ENCODE results near the gene IMPDH1. TPM values are rescaled to one million over a fixed set of nuclear protein-coding genes. Genes with fewer than 3 reads are reported as not detected.

IMPDH1 gene
- total RNA-seq, 3 donors from 2014 or later (not counting 1 experiment from before 2014, with no cell fraction given), result 77.8 to 94.1 (median 89.6) TPM

GRCh38 chr7:128352636-128353035 is 57.1 kb downstream of the IMPDH1 start:
- no peaks in the 10 kb centered on the region for H3K9me3 Mint-ChIP-seq
- H3K4me1 ChIP-seq (ENCODE audit: control insufficient read depth, insufficient read depth, low read length), result peaks cover 4% of the 10 kb centered on the region
- peak overlapping the region; percentile 73 for H3K4me3 Mint-ChIP-seq
- peaks cover 22 to 34% of the 10 kb centered on the region in 2 donors for H3K27me3 Mint-ChIP-seq (ENCODE audit: low read depth in 2 of 2)
- WGBS (ENCODE audit: insufficient coverage), result 88% methylated on average over 7 of the region's 8 CpGs
- DNase-seq, result no peak
- H3K9me3 ChIP-seq (ENCODE audit: control insufficient read depth, insufficient read depth, low read length), result no peaks in the 10 kb centered on the region
- H3K4me3 ChIP-seq (ENCODE audit: low read length), result no peak overlapping the region
- no peak for TF ChIP-seq CTCF (IDR thresholded peaks at IDR 0.05)
- H3K27me3 ChIP-seq (ENCODE audit: control insufficient read depth, insufficient read depth, low read length), result peaks cover 14% of the 10 kb centered on the region
- intact Hi-C loops (cut with micrococcal nuclease), result no loop called here
- H3K27ac Mint-ChIP-seq, result no peak overlapping the region
- peaks cover 0 to 7% of the 10 kb centered on the region in 2 donors for H3K4me1 Mint-ChIP-seq
- H3K27ac ChIP-seq (ENCODE audit: low read length), result no peak overlapping the region
- ATAC-seq, result no peak
- H3K36me3 Mint-ChIP-seq, result no peaks in the 10 kb centered on the region
- no peaks in the 10 kb centered on the region for H3K36me3 ChIP-seq (ENCODE audit: control insufficient read depth, insufficient read depth, low read length)

DNA sequence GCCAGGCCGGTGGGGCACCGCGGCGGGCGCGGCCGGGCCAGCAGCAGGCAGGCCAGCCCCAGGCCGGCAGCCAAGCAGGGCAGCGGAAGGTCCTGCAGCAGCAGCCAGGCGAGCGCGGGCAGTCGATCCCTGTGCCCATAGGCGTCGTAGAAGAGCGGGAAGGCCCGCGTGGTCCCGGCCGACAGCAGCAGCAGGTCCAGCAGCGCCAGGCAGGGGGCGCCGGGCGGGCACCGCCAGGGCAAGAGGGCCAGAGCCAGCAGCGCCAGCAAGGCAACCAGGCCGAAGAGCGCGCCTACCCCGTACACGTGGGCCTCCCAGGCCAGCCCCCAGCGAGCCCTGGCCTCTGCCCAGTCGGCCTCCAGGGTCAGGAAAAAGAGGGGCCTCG is 57.6 kb downstream of the IMPDH1 start:
- Histone ChIP-seq H3K27ac (ENCODE audit: low read length) (no peak overlapping the region), H3K27me3 (ENCODE audit: control insufficient read depth, insufficient read depth, low read length) (peaks cover 14% of the 10 kb centered on the region), H3K4me1 (ENCODE audit: control insufficient read depth, insufficient read depth, low read length) (peaks cover 4% of the 10 kb centered on the region), H3K36me3 (ENCODE audit: control insufficient read depth, insufficient read depth, low read length) (no peaks in the 10 kb centered on the region), H3K4me3 (ENCODE audit: low read length) (no peak overlapping the region), H3K9me3 (ENCODE audit: control insufficient read depth, insufficient read depth, low read length) (no peaks in the 10 kb centered on the region)
- DNase-seq (peak; percentile 30 to 53), ATAC-seq (peak; percentile 33 to 77 (median 70))
- no peaks in the 10 kb centered on the region for H3K36me3 Mint-ChIP-seq
- H3K27ac Mint-ChIP-seq, result no peak overlapping the region
- H3K9me3 Mint-ChIP-seq, result no peaks in the 10 kb centered on the region
- no peak overlapping the region for H3K4me3 Mint-ChIP-seq
- intact Hi-C loops (cut with micrococcal nuclease), result no loop called here
- peak; percentile 18 for TF ChIP-seq CTCF (IDR thresholded peaks at IDR 0.05)
- WGBS (ENCODE audit: insufficient coverage), result 14% methylated on average over 34 of the region's 34 CpGs
- H3K4me1 Mint-ChIP-seq, result peaks cover 0 to 7% of the 10 kb centered on the region in 2 donors
- H3K27me3 Mint-ChIP-seq (ENCODE audit: low read depth in 2 of 2), result peaks cover 25 to 37% of the 10 kb centered on the region in 2 donors

DNA sequence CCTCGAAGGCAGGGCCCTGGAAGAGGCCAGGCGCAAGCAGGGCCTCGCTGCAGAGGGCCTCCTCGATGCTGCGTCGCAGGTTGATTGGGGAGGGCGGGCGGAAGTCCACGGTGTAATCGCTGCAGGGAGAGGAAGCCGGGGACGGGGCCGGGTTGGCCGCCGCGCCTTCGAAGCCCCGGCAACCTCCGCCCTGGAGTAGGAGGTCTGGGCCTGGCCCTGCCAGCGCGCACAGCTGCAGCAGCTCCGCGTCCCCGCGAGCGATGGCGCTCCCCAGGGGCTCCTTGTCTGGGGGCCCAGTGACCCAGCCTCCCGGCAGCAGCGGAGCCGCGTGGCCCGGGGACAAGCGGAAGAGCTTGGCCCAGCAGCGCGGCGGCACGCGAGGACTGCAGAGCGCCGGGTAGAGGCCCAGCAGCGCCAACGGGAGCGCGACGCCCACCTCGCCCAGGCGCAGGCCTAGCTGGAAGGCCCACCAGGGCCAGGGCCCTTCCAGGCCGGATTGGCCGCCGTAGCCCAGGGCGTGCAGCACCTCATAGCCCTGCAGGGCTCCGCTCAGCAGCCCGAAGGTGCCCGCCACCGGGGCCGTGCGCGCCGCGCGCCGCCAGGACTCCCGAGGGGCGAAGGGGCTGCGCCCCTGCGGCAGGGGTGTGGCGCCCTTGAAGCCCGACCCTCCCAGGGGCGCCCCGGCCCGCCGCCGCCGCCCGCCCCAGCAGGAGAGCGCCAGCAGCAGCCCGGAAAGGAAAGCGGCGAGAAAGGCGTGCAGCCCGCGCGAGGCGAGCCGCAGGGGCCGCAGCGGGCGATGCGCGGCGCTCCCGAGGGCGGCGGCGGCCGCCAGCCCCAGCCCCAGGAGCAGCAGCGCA is 58.3 kb downstream of the IMPDH1 start:
- Mint-ChIP-seq H3K9me3 (no peaks in the 10 kb centered on the region), H3K27ac (no peak overlapping the region), H3K27me3 (ENCODE audit: low read depth in 2 of 2) (peaks cover 25 to 37% of the 10 kb centered on the region in 2 donors), H3K4me3 (no peak overlapping the region), H3K4me1 (peaks cover 0 to 7% of the 10 kb centered on the region in 2 donors), H3K36me3 (no peaks in the 10 kb centered on the region)
- Histone ChIP-seq H3K36me3 (ENCODE audit: control insufficient read depth, insufficient read depth, low read length) (no peaks in the 10 kb centered on the region), H3K27me3 (ENCODE audit: control insufficient read depth, insufficient read depth, low read length) (peaks cover 14% of the 10 kb centered on the region), H3K4me3 (ENCODE audit: low read length) (no peak overlapping the region), H3K4me1 (ENCODE audit: control insufficient read depth, insufficient read depth, low read length) (peaks cover 4% of the 10 kb centered on the region), H3K27ac (ENCODE audit: low read length) (no peak overlapping the region), H3K9me3 (ENCODE audit: control insufficient read depth, insufficient read depth, low read length) (no peaks in the 10 kb centered on the region)
- TF ChIP-seq CTCF (IDR thresholded peaks at IDR 0.05), result no peak
- DNase-seq, result peak; percentile 17 to 53
- intact Hi-C loops (cut with micrococcal nuclease), result no loop called here
- peak; percentile 38 to 56 (median 46) for ATAC-seq
- WGBS (ENCODE audit: insufficient coverage), result 16% methylated on average over 97 of the region's 97 CpGs
